K562 (cell line): ENCODE data around the gene SLC25A33. TPM values are rescaled to one million over a fixed set of nuclear protein-coding genes. Genes with fewer than 3 reads are reported as not detected.

Experiments used
- ATAC-seq: fragments of 200-7000 bp; cut with Tn5 transposase; 3 replicates; pipeline ENCODE4 v1.9.1; 2020; ENCODE audit warnings: moderate library complexity
- BruUV-seq: library from RNA; stranded (reverse); fragments of 400-500 nt; replicated peaks from 2 replicates; lab custom pipeline; 2021; lab: Mats Ljungman, UMichigan
- CTCF ChIA-PET: fragments of 300-600 bp; formaldehyde crosslinking; extraction: SDS; loops from one replicate; lab custom pipeline; 2021; ENCODE audit warnings: low intra/inter-chr PET ratio; lab: Yijun Ruan, JAX
- POLR2A ChIA-PET: fragments of 300-600, 350-650 bp; sonication (Branson Sonifier 250); formaldehyde crosslinking; extraction: SDS; loops from one replicate; lab custom pipeline; 2021; ENCODE audit warnings: antibody characterized with exemption, inconsistent platforms; lab: Yijun Ruan, JAX
- DNase-seq, 4 experiments: peaks; one replicate each; pipeline versions ENCODE4 v3.0.0 to v3.0.0-alpha.2; 2011 to 2018; ENCODE audit warnings: low spot score in 3 of 4, mixed read lengths in 3 of 4; ENCODE audit errors: extremely low read depth in 1 of 4
- FAIRE-seq: peaks from 2 replicates; lab custom pipeline; 2011; peaks lifted over from hg19 to GRCh38; lab: Jason Lieb, UNC
- H2AFZ ChIP-seq: 2 replicates; pipeline ENCODE4 v1.6.0; 2011; ENCODE audit warnings: low read depth, low read length, control low read depth, inconsistent platforms
- H3K27ac ChIP-seq: fragments of 200-600 bp; 3 replicates; pipeline ENCODE4 v1.8.0; 2011; ENCODE audit warnings: low read depth, mild to moderate bottlenecking, control low read depth, inconsistent platforms, low read length, moderate library complexity, mixed read lengths; ENCODE audit errors: extremely low read depth
- H3K27me3 ChIP-seq, 2 experiments: fragments of 300-600 bp in 1 of 2; 2 replicates in 1 of 2; 3 replicates in 1 of 2; pipeline versions ENCODE4 v1.6.0 to v1.8.0; 2011; ENCODE audit warnings: inconsistent platforms in 2 of 2, low read length in 2 of 2, mild to moderate bottlenecking in 1 of 2, mixed read lengths in 1 of 2, moderate library complexity in 1 of 2; ENCODE audit not compliant: control insufficient read depth in 2 of 2, insufficient read depth in 2 of 2
- H3K36me3 ChIP-seq: fragments of 300-600 bp; 3 replicates; pipeline ENCODE4 v1.8.0; 2011; ENCODE audit warnings: mild to moderate bottlenecking, low read length, inconsistent platforms; ENCODE audit not compliant: control insufficient read depth, insufficient read depth
- H3K4me1 ChIP-seq, 2 experiments: fragments of 200-600 bp in 1 of 2; replicated peaks in 1 of 2; 2 replicates in 1 of 2; 3 replicates in 1 of 2; pipeline versions ENCODE4 v1.5.1 to v1.8.0; 2011; ENCODE audit warnings: inconsistent platforms in 2 of 2, low read length in 2 of 2, mild to moderate bottlenecking in 1 of 2, mixed read lengths in 1 of 2, moderate library complexity in 1 of 2; ENCODE audit not compliant: control insufficient read depth in 2 of 2, insufficient read depth in 2 of 2
- H3K4me2 ChIP-seq: 2 replicates; pipeline ENCODE4 v1.6.1; 2011; ENCODE audit warnings: low read length, control low read depth, inconsistent platforms, mixed read lengths; ENCODE audit not compliant: insufficient read depth
- H3K4me3 ChIP-seq: fragments of 200-600 bp; sonication (generic), shearing (Covaris generic); 2 replicates; pipeline ENCODE4 v1.5.1; 2016; ENCODE audit warnings: control low read depth, inconsistent platforms
- H3K79me2 ChIP-seq: fragments of 200-600 bp; 3 replicates; pipeline ENCODE4 v1.8.0; 2011; ENCODE audit warnings: low read length, inconsistent platforms; ENCODE audit not compliant: control insufficient read depth, insufficient read depth
- H3K9ac ChIP-seq, 2 experiments: 2 replicates each; pipeline versions ENCODE4 v1.6.0 to v1.6.1; 2011; ENCODE audit warnings: low read depth in 2 of 2, low read length in 2 of 2, control low read depth in 1 of 2, inconsistent platforms in 1 of 2, mild to moderate bottlenecking in 1 of 2, mixed read lengths in 1 of 2; ENCODE audit not compliant: insufficient read depth in 1 of 2
- H3K9me1 ChIP-seq: one replicate; pipeline ENCODE4 v1.6.0; 2011; ENCODE audit warnings: inconsistent platforms, mild to moderate bottlenecking, low read length, moderate library complexity; ENCODE audit not compliant: control insufficient read depth, insufficient read depth
- H3K9me3 ChIP-seq: replicated peaks from 2 replicates; pipeline ENCODE4 v1.5.1; 2011; ENCODE audit warnings: low read depth, low read length, inconsistent platforms; ENCODE audit not compliant: control insufficient read depth, insufficient read depth
- H4K20me1 ChIP-seq: replicated peaks from 2 replicates; pipeline ENCODE4 v1.6.1; 2011; ENCODE audit warnings: low read length, inconsistent platforms, mixed read lengths; ENCODE audit not compliant: control insufficient read depth, insufficient read depth
- ESRRA ChIP-seq: fragments of 450-650 bp; IDR thresholded peaks from 2 replicates; pipeline ENCODE4 v1.6.1; 2014; ENCODE audit warnings: low read depth, mild to moderate bottlenecking, moderate library complexity, borderline replicate concordance
- HDAC8 ChIP-seq: fragments of 450-650 bp; IDR thresholded peaks from 2 replicates; pipeline ENCODE4 v1.6.1; 2016; ENCODE audit warnings: mild to moderate bottlenecking, missing genetic modification characterization, moderate library complexity, missing compliant biosample characterization
- ZFX ChIP-seq: sonication (generic); formaldehyde crosslinking; IDR thresholded peaks from 2 replicates; pipeline ENCODE4 v1.8.0; 2022; ENCODE audit warnings: mild to moderate bottlenecking, missing genetic modification reagents, moderate library complexity
- WGBS: fragments of 100-300 bp; shearing (Covaris generic); methylation state at CpG from one replicate; pipeline ENCODE4 v1.1.6; 2016; ENCODE audit warnings: low coverage, mixed read lengths; ENCODE audit not compliant: insufficient coverage; ENCODE audit errors: missing lambda C conversion rate; 5-methylcytosine and 5-hydroxymethylcytosine counted together
- in situ Hi-C: fragments of 300-500 bp; cut with MboI; formaldehyde crosslinking; loops from 4 replicates; pipeline ENCODE4 v1.15.0; 2018; ENCODE audit warnings: inconsistent platforms, mixed read lengths
- intact Hi-C: fragments of 100-400 bp; cut with micrococcal nuclease; formaldehyde crosslinking; loops from 2 replicates; pipeline ENCODE4 v1.14.2; 2022
- polyA plus RNA-seq, 8 experiments: library from polyadenylated mRNA; depleted of rRNA in 4 of 8; stranded (reverse) in 5 of 8; unstranded in 3 of 8; fragments of >200 nt; fragmentation: Nextera tagmentation in 2 of 8; fragmentation: Illumina TruSeq in 1 of 8; extraction: Ambion mirVana in 2 of 8; extraction: Trizol in 1 of 8; gene quantifications; 2 replicates each; pipeline versions ENCODE4 v1.2.1 to v1.2.3, GENCODE V29; 2011 to 2014; ENCODE audit warnings: inconsistent platforms in 1 of 8, missing spikeins in 1 of 8
- total RNA-seq, 7 experiments: library from RNA; depleted of rRNA in 6 of 7; stranded (reverse); fragments of >200 nt in 6 of 7; fragmentation: Illumina TruSeq in 2 of 7; extraction: Trizol in 2 of 7; gene quantifications; 2 replicates each; pipeline versions ENCODE4 v1.2.1 to v1.2.3, GENCODE V29; 2011 to 2021; ENCODE audit warnings: low replicate concordance in 1 of 7
- TF ChIP-seq, protein P1 (sequence below): sonication (generic); formaldehyde crosslinking; IDR thresholded peaks from 2 replicates; pipeline ENCODE4 v1.8.0; 2022; ENCODE audit warnings: mild to moderate bottlenecking, missing genetic modification reagents
- TF ChIP-seq, protein P2 (sequence below): fragments of 450-650 bp; IDR thresholded peaks from 2 replicates; pipeline ENCODE4 v1.6.1; 2016; ENCODE audit warnings: missing biosample characterization, missing genetic modification characterization

The SLC25A33 gene
- total and polyA plus RNA-seq, 9 of the 15 experiments (the other 6 are each of a cell fraction or from before 2014, with no cell fraction given), result 3.2 to 23.5 (median 17.5) TPM

DNA sequence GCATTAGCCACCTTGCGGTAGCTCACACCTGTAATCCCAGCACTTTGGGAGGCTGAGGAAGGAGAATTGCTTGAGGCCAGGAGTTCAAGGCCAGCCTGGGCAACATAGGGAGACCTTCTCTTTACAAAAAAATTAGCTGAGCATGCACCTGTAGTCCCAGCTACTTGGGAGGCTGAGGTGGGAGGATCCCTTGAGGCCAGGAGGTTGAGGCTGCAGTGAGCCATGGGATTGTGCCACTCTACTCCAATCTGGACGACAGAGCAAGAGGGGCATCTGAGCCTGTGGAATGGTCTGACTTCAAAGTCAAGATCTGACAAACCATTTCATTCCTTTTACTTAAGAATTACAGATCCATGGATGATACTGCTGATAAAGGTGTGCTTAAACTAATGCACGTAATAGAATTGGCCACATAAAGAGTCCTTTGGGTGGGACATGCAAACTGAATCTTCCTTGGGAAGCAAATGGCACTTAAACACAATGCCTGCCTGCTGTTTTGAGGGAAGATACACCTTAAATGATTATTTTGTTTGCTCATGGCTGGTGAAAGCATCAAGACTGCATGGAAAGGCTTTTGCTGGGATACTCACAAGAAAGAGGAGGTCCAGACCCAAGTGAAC, 47.0 kb downstream of the SLC25A33 start:
- Histone ChIP-seq H3K27ac (no peak overlapping the region), H4K20me1 (peaks cover 20% of the 10 kb centered on the region), H3K4me1 (peaks cover 19 to 29% of the 10 kb centered on the region in 2 experiments; a peak in 4 of 5 replicates), H3K27me3 (no peaks in the 10 kb centered on the region), H3K4me3 (no peak overlapping the region), H3K79me2 (peaks cover 26% of the 10 kb centered on the region), H3K4me2 (no peak overlapping the region), H3K9ac (no peak overlapping the region), H3K9me1 (peaks cover 17% of the 10 kb centered on the region), H3K36me3 (peaks cover 45% of the 10 kb centered on the region), H2AFZ (no peak overlapping the region), H3K9me3 (no peaks in the 10 kb centered on the region)
- intact Hi-C loops, result loop anchor here (5.0 to 10.0 kb wide), 2 partner anchors 84 to 301 kb away; no protein-coding TSS in a partner anchor
- TF ChIP-seq, protein P1, sequence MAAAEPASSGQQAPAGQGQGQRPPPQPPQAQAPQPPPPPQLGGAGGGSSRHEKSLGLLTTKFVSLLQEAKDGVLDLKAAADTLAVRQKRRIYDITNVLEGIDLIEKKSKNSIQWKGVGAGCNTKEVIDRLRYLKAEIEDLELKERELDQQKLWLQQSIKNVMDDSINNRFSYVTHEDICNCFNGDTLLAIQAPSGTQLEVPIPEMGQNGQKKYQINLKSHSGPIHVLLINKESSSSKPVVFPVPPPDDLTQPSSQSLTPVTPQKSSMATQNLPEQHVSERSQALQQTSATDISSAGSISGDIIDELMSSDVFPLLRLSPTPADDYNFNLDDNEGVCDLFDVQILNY, result 0 out of 2 replicates have a peak, but pooled peaks have one; percentile 23
- TF ChIP-seq ZFX (CRISPR knock-in tag) (no peak), ESRRA (no peak), HDAC8 (tag) (no peak)
- TF ChIP-seq, protein P2, sequence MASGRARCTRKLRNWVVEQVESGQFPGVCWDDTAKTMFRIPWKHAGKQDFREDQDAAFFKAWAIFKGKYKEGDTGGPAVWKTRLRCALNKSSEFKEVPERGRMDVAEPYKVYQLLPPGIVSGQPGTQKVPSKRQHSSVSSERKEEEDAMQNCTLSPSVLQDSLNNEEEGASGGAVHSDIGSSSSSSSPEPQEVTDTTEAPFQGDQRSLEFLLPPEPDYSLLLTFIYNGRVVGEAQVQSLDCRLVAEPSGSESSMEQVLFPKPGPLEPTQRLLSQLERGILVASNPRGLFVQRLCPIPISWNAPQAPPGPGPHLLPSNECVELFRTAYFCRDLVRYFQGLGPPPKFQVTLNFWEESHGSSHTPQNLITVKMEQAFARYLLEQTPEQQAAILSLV (tag), result no peak
- ChIA-PET CTCF (interaction anchor here (0.6 kb wide), 1 partner anchor 121 kb away, joined by 3 read pairs; no protein-coding TSS in a partner anchor), POLR2A (no interaction called here)
- in situ Hi-C loops, result no loop called here
- DNase-seq (no peak), FAIRE-seq (no peak), ATAC-seq (no peak)
- 67% methylated on average over 3 of the region's 3 CpGs for WGBS
- no TSS peak for BruUV-seq
